ENCODE data around the gene PRSS48. TPM values are rescaled to one million over a fixed set of nuclear protein-coding genes. Genes with fewer than 3 reads are reported as not detected.
A peak's percentile ranks its signal among the peaks of the same experiment; 100 is the strongest.

PRSS48 gene
- total and polyA plus RNA-seq, 4 donors, result 0.64 TPM; not detected in 3

GRCh38 chr4:151325949-151326246, 48.9 kb downstream of the PRSS48 start:
- H3K27me3 ChIP-seq (ENCODE audit: control insufficient read depth in 4 of 4, insufficient read depth in 4 of 4, low read length in 3 of 4), result no peaks in the 10 kb centered on the region
- H3K4me1 ChIP-seq (ENCODE audit: control insufficient read depth in 4 of 4, insufficient read depth in 4 of 4, low read length in 3 of 4), result peaks cover 2 to 42% (median 22%) of the 10 kb centered on the region in 4 donors
- no peaks in the 10 kb centered on the region for H3K9me3 ChIP-seq (ENCODE audit: control insufficient read depth in 4 of 4, low read length in 3 of 4)
- H3K27ac ChIP-seq (ENCODE audit: low read depth in 1 of 2, low read length in 2 of 2), result peak overlapping the region; percentile 97
- no peak for DNase-seq (ENCODE audit: low spot score)
- whole genome bisulfite sequencing, result 24% methylated on average over 6 of the region's 6 CpGs
- TF ChIP-seq YY1 (IDR thresholded peaks at IDR 0.05), result no peak
- TF ChIP-seq HNF4A (conservative IDR thresholded peaks at IDR 0.05), result no peak
- no peak for TF ChIP-seq RAD21 (IDR thresholded peaks at IDR 0.05)
- peak; percentile 45 for TF ChIP-seq SP1 (IDR thresholded peaks at IDR 0.05)
- TF ChIP-seq TAF1 (conservative IDR thresholded peaks at IDR 0.05), result no peak
- TF ChIP-seq, protein P1, sequence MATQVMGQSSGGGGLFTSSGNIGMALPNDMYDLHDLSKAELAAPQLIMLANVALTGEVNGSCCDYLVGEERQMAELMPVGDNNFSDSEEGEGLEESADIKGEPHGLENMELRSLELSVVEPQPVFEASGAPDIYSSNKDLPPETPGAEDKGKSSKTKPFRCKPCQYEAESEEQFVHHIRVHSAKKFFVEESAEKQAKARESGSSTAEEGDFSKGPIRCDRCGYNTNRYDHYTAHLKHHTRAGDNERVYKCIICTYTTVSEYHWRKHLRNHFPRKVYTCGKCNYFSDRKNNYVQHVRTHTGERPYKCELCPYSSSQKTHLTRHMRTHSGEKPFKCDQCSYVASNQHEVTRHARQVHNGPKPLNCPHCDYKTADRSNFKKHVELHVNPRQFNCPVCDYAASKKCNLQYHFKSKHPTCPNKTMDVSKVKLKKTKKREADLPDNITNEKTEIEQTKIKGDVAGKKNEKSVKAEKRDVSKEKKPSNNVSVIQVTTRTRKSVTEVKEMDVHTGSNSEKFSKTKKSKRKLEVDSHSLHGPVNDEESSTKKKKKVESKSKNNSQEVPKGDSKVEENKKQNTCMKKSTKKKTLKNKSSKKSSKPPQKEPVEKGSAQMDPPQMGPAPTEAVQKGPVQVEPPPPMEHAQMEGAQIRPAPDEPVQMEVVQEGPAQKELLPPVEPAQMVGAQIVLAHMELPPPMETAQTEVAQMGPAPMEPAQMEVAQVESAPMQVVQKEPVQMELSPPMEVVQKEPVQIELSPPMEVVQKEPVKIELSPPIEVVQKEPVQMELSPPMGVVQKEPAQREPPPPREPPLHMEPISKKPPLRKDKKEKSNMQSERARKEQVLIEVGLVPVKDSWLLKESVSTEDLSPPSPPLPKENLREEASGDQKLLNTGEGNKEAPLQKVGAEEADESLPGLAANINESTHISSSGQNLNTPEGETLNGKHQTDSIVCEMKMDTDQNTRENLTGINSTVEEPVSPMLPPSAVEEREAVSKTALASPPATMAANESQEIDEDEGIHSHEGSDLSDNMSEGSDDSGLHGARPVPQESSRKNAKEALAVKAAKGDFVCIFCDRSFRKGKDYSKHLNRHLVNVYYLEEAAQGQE (IDR thresholded peaks at IDR 0.05), result no peak
- peak; percentile 5 for TF ChIP-seq HNF4G (IDR thresholded peaks at IDR 0.05)
- peak in 1 of 2 donors; percentile 72 for TF ChIP-seq RXRA (IDR thresholded peaks at IDR 0.05)
- H3K4me3 ChIP-seq (ENCODE audit: low read depth in 1 of 3, low read length in 3 of 3), result peak overlapping the region; percentile 30 to 72 (median 33)
- no peaks in the 10 kb centered on the region for H3K36me3 ChIP-seq (ENCODE audit: control insufficient read depth in 4 of 4, insufficient read depth in 3 of 4, low read depth in 1 of 4, low read length in 3 of 4)
- H3K9ac ChIP-seq (ENCODE audit: low read depth in 1 of 2, low read length in 2 of 2), result peak overlapping the region; percentile 18 to 93

DNA sequence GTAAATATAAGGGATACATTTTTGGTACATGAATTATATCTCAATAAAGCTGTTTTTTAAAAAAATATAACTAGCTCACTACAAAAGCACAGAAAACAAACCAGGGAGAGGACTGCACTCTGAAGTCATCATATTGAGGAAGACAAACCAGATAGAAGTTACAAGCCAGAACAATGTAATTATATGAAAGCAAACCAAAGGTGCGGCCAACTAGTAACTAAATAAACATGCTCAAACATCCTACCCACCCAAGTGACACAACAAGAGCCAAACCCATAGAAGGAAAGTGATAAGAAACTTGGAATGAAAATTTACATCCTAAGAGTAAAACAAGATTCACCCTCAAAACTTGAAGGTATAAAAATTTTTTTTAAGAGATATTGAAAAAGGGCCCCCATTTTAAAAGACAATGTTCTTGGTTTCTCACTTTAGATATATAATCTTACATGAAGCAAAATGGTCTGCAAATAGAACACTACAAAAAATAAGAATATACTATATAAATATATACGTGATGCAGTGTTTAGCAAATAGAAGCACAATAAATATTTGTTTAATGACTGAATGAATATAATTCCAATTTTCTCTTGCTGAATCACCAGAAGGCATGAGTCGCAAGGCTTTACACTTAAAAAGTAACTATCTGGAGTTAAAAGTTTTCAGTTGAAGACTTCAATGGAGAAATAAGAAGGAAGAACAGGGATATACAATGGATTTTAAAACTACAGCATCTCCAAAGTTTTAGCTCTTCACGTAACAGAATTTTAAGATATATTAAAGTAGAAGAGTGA, 52.5 kb downstream of the PRSS48 start:
- no peak for TF ChIP-seq FOXA2 (IDR thresholded peaks at IDR 0.05)
- no peak for TF ChIP-seq RXRA (IDR thresholded peaks at IDR 0.05)
- TF ChIP-seq CTCF (IDR thresholded peaks at IDR 0.05; ENCODE audit: low read depth, low read length, missing input control), result no peak
- TF ChIP-seq, protein P1 (IDR thresholded peaks at IDR 0.05), result no peak
- TF ChIP-seq ZBTB33 (IDR thresholded peaks at IDR 0.05), result no peak
- TF ChIP-seq, protein P2, sequence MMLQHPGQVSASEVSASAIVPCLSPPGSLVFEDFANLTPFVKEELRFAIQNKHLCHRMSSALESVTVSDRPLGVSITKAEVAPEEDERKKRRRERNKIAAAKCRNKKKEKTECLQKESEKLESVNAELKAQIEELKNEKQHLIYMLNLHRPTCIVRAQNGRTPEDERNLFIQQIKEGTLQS (IDR thresholded peaks at IDR 0.05), result no peak
- no peak for TF ChIP-seq SP1 (IDR thresholded peaks at IDR 0.05)
- TF ChIP-seq NR2F2 (IDR thresholded peaks at IDR 0.05), result no peak
- no peak for TF ChIP-seq RAD21 (IDR thresholded peaks at IDR 0.05)
- TF ChIP-seq TAF1 (conservative IDR thresholded peaks at IDR 0.05), result no peak
- TF ChIP-seq YY1 (IDR thresholded peaks at IDR 0.05), result no peak
- TF ChIP-seq JUND (IDR thresholded peaks at IDR 0.05), result no peak
- TF ChIP-seq, protein P3, sequence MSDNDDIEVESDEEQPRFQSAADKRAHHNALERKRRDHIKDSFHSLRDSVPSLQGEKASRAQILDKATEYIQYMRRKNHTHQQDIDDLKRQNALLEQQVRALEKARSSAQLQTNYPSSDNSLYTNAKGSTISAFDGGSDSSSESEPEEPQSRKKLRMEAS (IDR thresholded peaks at IDR 0.05), result no peak
- TF ChIP-seq HNF4A (conservative IDR thresholded peaks at IDR 0.05), result no peak
- no peak for TF ChIP-seq EGR1 (IDR thresholded peaks at IDR 0.05; ENCODE audit: low read depth in 2 of 2)
- TF ChIP-seq GABPA (IDR thresholded peaks at IDR 0.05 in 1 of 2, conservative IDR thresholded peaks at IDR 0.05 in 1 of 2), result no peak
- TF ChIP-seq HNF4G (IDR thresholded peaks at IDR 0.05), result no peak
- TF ChIP-seq FOXA1 (IDR thresholded peaks at IDR 0.05), result no peak

More for the DNA sequence above, 52.5 kb downstream of the PRSS48 start:
- Histone ChIP-seq H3K9me3 (ENCODE audit: control insufficient read depth in 4 of 4, low read length in 3 of 4) (no peaks in the 10 kb centered on the region), H3K4me3 (ENCODE audit: low read depth in 1 of 3, low read length in 3 of 3) (no peak overlapping the region), H3K27ac (ENCODE audit: low read depth in 1 of 2, low read length in 2 of 2) (no peak overlapping the region), H3K27me3 (ENCODE audit: control insufficient read depth in 4 of 4, insufficient read depth in 4 of 4, low read length in 3 of 4) (no peaks in the 10 kb centered on the region), H3K4me1 (ENCODE audit: control insufficient read depth in 4 of 4, insufficient read depth in 4 of 4, low read length in 3 of 4) (peaks cover 0 to 13% (median 9%) of the 10 kb centered on the region in 4 donors), H3K9ac (ENCODE audit: low read depth in 1 of 2, low read length in 2 of 2) (no peak overlapping the region), H3K36me3 (ENCODE audit: control insufficient read depth in 4 of 4, insufficient read depth in 3 of 4, low read depth in 1 of 4, low read length in 3 of 4) (no peaks in the 10 kb centered on the region)
- 86% methylated on average over 4 of the region's 4 CpGs for WGBS
- DNase-seq (ENCODE audit: low spot score), result no peak

All from liver (tissue), 9 donors.